Parathyroid adenoma (tissue), 2 donors: ENCODE data around the gene EXD3.

Source experiments
- H2AFZ ChIP-seq: fragments of 300-600 bp; sonication (generic); one replicate; pipeline ENCODE4 v1.7.0; 2017; ENCODE audit warnings: antibody characterized with exemption, mild to moderate bottlenecking
- H3K27ac ChIP-seq: fragments of 300-600 bp; sonication (generic); one replicate; pipeline ENCODE4 v1.7.0; 2017
- H3K27me3 ChIP-seq: fragments of 300-600 bp; sonication (generic); one replicate; pipeline ENCODE4 v1.7.0; 2017; ENCODE audit warnings: low read length; ENCODE audit not compliant: control insufficient read depth, insufficient read depth
- H3K36me3 ChIP-seq: fragments of 300-600 bp; sonication (generic); one replicate; pipeline ENCODE4 v1.7.0; 2017; ENCODE audit warnings: low read length; ENCODE audit not compliant: control insufficient read depth, insufficient read depth
- H3K4me1 ChIP-seq: fragments of 300-600 bp; sonication (generic); one replicate; pipeline ENCODE4 v1.7.0; 2017; ENCODE audit warnings: control low read depth
- H3K4me2 ChIP-seq: fragments of 300-600 bp; sonication (generic); one replicate; pipeline ENCODE4 v1.7.0; 2017; ENCODE audit warnings: low read length
- H3K4me3 ChIP-seq: fragments of 300-600 bp; sonication (generic); one replicate; pipeline ENCODE4 v1.7.0; 2017; ENCODE audit warnings: low read depth, low read length
- H3K79me2 ChIP-seq: fragments of 300-600 bp; sonication (generic); one replicate; pipeline ENCODE4 v1.7.0; 2017; ENCODE audit warnings: control low read depth
- H3K9ac ChIP-seq: fragments of 300-600 bp; sonication (generic); one replicate; pipeline ENCODE4 v1.7.0; 2017; ENCODE audit warnings: mild to moderate bottlenecking
- H3K9me3 ChIP-seq: fragments of 300-600 bp; sonication (generic); one replicate; pipeline ENCODE4 v1.7.0; 2017; ENCODE audit warnings: low read length; ENCODE audit not compliant: control insufficient read depth
- TF ChIP-seq, protein P1 (sequence below): fragments of 300-600 bp; sonication (generic); IDR thresholded peaks from one replicate; pipeline ENCODE4 v1.7.0; 2017; ENCODE audit warnings: antibody characterized with exemption, mild to moderate bottlenecking
- donor health status: primary hyperparathyroidism.

The EXD3 gene

GRCh38 chr9:137383784-137384756 lies 38.9 kb downstream of the EXD3 start:
- TF ChIP-seq, protein P1, sequence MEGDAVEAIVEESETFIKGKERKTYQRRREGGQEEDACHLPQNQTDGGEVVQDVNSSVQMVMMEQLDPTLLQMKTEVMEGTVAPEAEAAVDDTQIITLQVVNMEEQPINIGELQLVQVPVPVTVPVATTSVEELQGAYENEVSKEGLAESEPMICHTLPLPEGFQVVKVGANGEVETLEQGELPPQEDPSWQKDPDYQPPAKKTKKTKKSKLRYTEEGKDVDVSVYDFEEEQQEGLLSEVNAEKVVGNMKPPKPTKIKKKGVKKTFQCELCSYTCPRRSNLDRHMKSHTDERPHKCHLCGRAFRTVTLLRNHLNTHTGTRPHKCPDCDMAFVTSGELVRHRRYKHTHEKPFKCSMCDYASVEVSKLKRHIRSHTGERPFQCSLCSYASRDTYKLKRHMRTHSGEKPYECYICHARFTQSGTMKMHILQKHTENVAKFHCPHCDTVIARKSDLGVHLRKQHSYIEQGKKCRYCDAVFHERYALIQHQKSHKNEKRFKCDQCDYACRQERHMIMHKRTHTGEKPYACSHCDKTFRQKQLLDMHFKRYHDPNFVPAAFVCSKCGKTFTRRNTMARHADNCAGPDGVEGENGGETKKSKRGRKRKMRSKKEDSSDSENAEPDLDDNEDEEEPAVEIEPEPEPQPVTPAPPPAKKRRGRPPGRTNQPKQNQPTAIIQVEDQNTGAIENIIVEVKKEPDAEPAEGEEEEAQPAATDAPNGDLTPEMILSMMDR = no peak
- H3K79me2 ChIP-seq = no peaks in the 10 kb centered on the region

GRCh38 chr9:137383081-137383783 lies 39.7 kb downstream of the EXD3 start:
- Histone ChIP-seq H3K36me3 (no peaks in the 10 kb centered on the region), H3K9ac (no peak overlapping the region), H2AFZ (no peak overlapping the region), H3K4me3 (no peak overlapping the region), H3K4me2 (no peak overlapping the region), H3K9me3 (no peaks in the 10 kb centered on the region), H3K27ac (no peak overlapping the region), H3K4me1 (no peaks in the 10 kb centered on the region), H3K27me3 (no peaks in the 10 kb centered on the region), H3K79me2 (no peaks in the 10 kb centered on the region)
- TF ChIP-seq, protein P1 = no peak

More at GRCh38 chr9:137383784-137384756, 38.9 kb downstream of the EXD3 start:
- no peaks in the 10 kb centered on the region for H3K36me3 ChIP-seq
- H3K27ac ChIP-seq = no peak overlapping the region
- H3K4me3 ChIP-seq = no peak overlapping the region
- no peaks in the 10 kb centered on the region for H3K27me3 ChIP-seq
- H3K9me3 ChIP-seq = no peaks in the 10 kb centered on the region
- no peak overlapping the region for H3K4me2 ChIP-seq
- no peaks in the 10 kb centered on the region for H3K4me1 ChIP-seq
- H2AFZ ChIP-seq = no peak overlapping the region
- H3K9ac ChIP-seq = no peak overlapping the region

DNA sequence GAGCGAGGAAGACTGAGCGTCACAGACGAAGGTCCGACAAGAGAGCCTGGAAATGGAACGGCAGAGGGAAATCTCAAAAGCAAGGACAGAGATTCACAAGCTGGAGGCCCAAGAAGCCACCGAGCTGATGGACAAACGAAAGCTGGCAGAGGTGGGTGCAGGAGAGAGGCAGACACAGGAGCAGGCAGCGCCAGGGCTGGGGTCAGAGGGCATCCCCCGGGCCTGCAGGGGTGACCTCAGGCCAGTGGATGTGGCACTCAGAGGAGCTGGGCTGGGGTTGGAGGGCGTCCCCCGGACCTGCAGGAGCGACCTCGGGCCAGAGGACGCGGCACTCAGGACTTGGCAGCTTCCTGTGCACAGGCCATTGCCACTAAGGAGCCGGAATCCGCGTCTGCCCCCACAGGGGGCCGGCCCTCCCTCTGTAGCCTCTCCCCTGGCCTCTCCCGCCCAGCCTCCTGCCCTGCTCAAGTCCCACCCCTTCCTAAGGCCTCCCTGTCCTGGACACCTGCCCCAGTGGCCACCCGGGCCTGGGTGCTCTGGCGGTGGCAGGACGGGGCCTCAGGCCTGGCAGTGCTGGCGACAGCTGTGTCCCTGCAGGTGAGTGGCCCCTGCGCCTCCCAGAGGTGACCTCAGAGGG lies 40.4 kb downstream of the EXD3 start:
- Histone ChIP-seq H3K4me2 (no peak overlapping the region), H3K27ac (no peak overlapping the region), H3K9me3 (no peaks in the 10 kb centered on the region), H3K36me3 (no peaks in the 10 kb centered on the region), H3K27me3 (no peaks in the 10 kb centered on the region), H3K4me3 (no peak overlapping the region), H3K4me1 (no peaks in the 10 kb centered on the region), H3K9ac (no peak overlapping the region), H2AFZ (no peak overlapping the region), H3K79me2 (no peaks in the 10 kb centered on the region)
- TF ChIP-seq, protein P1 = no peak

- Histone ChIP-seq H3K27ac (no peak overlapping the region), H3K27me3 (no peaks in the 10 kb centered on the region)
These were observed 41.2 kb downstream of the EXD3 start for GRCh38 chr9:137381501-137382443.

More at GRCh38 chr9:137381501-137382443, 41.2 kb downstream of the EXD3 start:
- Histone ChIP-seq H3K9ac (no peak overlapping the region), H3K9me3 (no peaks in the 10 kb centered on the region), H3K79me2 (no peaks in the 10 kb centered on the region), H3K4me2 (no peak overlapping the region), H2AFZ (no peak overlapping the region), H3K36me3 (no peaks in the 10 kb centered on the region), H3K4me1 (no peaks in the 10 kb centered on the region), H3K4me3 (no peak overlapping the region)
- TF ChIP-seq, protein P1 = no peak
